GM10248 (cell line): ENCODE data around the gene WDFY4.

Source experiments
- CTCF ChIA-PET: fragments of 300-600 bp; sonication (Branson Sonifier 250); formaldehyde crosslinking; extraction: SDS; loops from one replicate; lab custom pipeline; 2021; ENCODE audit warnings: antibody characterized with exemption; lab: Yijun Ruan, JAX
- POLR2A ChIA-PET: fragments of 350-650 bp; sonication (Branson Sonifier 250); formaldehyde crosslinking; extraction: SDS; loops from one replicate; lab custom pipeline; 2020; ENCODE audit warnings: antibody characterized with exemption; lab: Yijun Ruan, JAX
- DNase-seq: peaks from one replicate; pipeline ENCODE4 v3.0.0; 2012; ENCODE audit errors: extremely low spot score
- TF ChIP-seq, protein P1 (sequence below): IDR thresholded peaks from 2 replicates; pipeline ENCODE4 v1.5.1; 2012; ENCODE audit warnings: mild to moderate bottlenecking, low read depth; ENCODE audit errors: extremely low read depth, missing control alignments, control extremely low read depth

The WDFY4 gene

GRCh38 chr10:49025347-49025983 lies 340.8 kb downstream of the WDFY4 start:
- ChIA-PET CTCF (interaction anchor here (1.0 to 1.6 kb wide), 3 partner anchors 8 to 25 kb away, joined by 3 to 4 read pairs (median 3); no protein-coding TSS in a partner anchor), POLR2A (no interaction called here)
- DNase-seq: no peak
- TF ChIP-seq, protein P1, sequence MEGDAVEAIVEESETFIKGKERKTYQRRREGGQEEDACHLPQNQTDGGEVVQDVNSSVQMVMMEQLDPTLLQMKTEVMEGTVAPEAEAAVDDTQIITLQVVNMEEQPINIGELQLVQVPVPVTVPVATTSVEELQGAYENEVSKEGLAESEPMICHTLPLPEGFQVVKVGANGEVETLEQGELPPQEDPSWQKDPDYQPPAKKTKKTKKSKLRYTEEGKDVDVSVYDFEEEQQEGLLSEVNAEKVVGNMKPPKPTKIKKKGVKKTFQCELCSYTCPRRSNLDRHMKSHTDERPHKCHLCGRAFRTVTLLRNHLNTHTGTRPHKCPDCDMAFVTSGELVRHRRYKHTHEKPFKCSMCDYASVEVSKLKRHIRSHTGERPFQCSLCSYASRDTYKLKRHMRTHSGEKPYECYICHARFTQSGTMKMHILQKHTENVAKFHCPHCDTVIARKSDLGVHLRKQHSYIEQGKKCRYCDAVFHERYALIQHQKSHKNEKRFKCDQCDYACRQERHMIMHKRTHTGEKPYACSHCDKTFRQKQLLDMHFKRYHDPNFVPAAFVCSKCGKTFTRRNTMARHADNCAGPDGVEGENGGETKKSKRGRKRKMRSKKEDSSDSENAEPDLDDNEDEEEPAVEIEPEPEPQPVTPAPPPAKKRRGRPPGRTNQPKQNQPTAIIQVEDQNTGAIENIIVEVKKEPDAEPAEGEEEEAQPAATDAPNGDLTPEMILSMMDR: no peak

GRCh38 chr10:49028639-49029038 lies 344.0 kb downstream of the WDFY4 start:
- TF ChIP-seq, protein P1: no peak
- no peak for DNase-seq
- POLR2A ChIA-PET: no interaction called here
- CTCF ChIA-PET: no interaction called here

- DNase-seq: no peak
- TF ChIP-seq, protein P1: no peak
- POLR2A ChIA-PET: no interaction called here
- CTCF ChIA-PET: no interaction called here
These were observed 345.0 kb downstream of the WDFY4 start for GRCh38 chr10:49029666-49030065.
